Uterus (tissue), 2 donors: Measurements from ENCODE around the gene OR5D16.

ENCODE experiments used
- CTCF ChIP-seq, 4 experiments: fragments of 200-600 bp in 2 of 4; fragments of 450-650 bp in 2 of 4; sonication (generic) in 2 of 4; IDR thresholded peaks; one replicate each; pipeline ENCODE4 v1.5.1; 2016 to 2019; ENCODE audit warnings: antibody characterized with exemption in 4 of 4, mild to moderate bottlenecking in 2 of 4, moderate library complexity in 1 of 4
- POLR2A ChIP-seq, 2 donors: fragments of 450-650 bp; IDR thresholded peaks; one replicate each; pipeline ENCODE4 v1.6.1; 2016; ENCODE audit warnings: antibody characterized with exemption in 2 of 2, mild to moderate bottlenecking in 1 of 2, moderate library complexity in 1 of 2

GRCh38 chr11:55791606-55792005 lies 46.9 kb upstream of the OR5D16 start:
- TF ChIP-seq CTCF (IDR thresholded peaks at IDR 0.05) (no peak), POLR2A (IDR thresholded peaks at IDR 0.05) (no peak)
